ENCODE results near the gene ISLR2.
A peak's percentile ranks its signal among the peaks of the same experiment; 100 is the strongest.

ISLR2 gene

DNA sequence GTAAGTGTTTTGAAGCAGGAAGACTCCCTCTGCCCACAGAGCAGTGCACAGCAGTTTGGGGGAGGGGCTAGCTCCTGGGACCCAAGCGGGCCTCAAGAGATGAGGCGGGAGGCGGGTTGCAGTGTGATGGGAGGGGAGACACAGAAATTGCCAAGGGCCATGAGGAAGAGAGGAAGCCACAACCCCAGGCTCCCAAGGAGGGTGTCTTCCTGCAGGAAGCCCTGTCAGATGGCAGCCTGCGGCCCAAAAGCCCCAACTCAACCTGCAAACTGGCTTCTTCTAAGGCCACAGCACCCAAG lies 7.3 kb upstream of the ISLR2 start:
- Mint-ChIP-seq H3K27ac (no peak overlapping the region), H3K9me3 (no peaks in the 10 kb centered on the region), H3K4me3 (no peak overlapping the region), H3K4me1 (peaks cover 3% of the 10 kb centered on the region), H3K27me3 (peaks cover 27% of the 10 kb centered on the region), H3K36me3 (ENCODE audit: low read depth) (no peaks in the 10 kb centered on the region)
- ATAC-seq: no peak
- no peak for DNase-seq

DNA sequence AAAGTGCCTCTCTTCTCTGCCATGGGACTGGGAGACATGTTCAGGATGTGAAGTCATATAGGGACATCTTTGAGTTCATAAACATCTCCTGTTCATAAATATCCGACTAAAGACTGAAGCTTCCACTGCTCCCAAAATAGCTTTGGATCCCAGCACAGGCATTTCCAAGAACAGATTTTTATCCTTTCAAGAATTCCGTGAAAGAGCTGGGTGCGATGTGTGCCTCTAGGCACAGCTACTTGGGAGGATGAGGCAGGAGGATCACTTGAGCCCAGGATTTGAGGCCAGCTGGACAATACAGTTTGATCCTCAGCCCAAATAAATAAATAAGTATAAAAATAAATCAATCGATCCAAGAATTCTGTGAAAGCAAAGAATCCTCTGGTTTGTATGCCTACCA lies 6.7 kb upstream of the ISLR2 start:
- H3K27me3 Mint-ChIP-seq: peaks cover 32% of the 10 kb centered on the region
- no peaks in the 10 kb centered on the region for H3K9me3 Mint-ChIP-seq
- ATAC-seq (no peak), DNase-seq (no peak)
- H3K4me3 Mint-ChIP-seq: no peak overlapping the region
- H3K4me1 Mint-ChIP-seq: peaks cover 3% of the 10 kb centered on the region
- H3K36me3 Mint-ChIP-seq (ENCODE audit: low read depth): no peaks in the 10 kb centered on the region
- no peak overlapping the region for H3K27ac Mint-ChIP-seq

DNA sequence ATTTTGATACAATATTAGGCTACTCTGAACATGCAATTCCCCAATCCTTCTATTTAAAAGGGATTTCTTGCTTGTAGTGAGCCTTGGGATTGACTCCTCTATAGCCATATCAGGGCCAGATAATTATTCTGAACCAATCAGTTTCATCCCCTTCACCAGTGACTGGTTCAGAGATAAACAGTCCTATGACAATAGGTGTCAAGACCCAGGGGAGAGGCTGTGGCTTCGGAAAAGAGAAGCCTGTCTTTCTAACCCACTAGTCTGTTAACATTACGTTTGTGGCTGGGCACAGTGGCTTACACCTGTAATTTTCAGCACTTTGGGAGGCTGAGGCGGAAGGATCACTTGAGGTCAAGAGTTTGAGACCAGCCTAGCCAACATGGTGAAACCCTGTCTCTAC lies 6.2 kb upstream of the ISLR2 start:
- no peak for DNase-seq
- ATAC-seq: no peak
- no peak overlapping the region for H3K27ac Mint-ChIP-seq
- peaks cover 7% of the 10 kb centered on the region for H3K4me1 Mint-ChIP-seq
- H3K36me3 Mint-ChIP-seq (ENCODE audit: low read depth): no peaks in the 10 kb centered on the region
- H3K4me3 Mint-ChIP-seq: no peak overlapping the region
- peaks cover 37% of the 10 kb centered on the region for H3K27me3 Mint-ChIP-seq
- H3K9me3 Mint-ChIP-seq: no peaks in the 10 kb centered on the region

DNA sequence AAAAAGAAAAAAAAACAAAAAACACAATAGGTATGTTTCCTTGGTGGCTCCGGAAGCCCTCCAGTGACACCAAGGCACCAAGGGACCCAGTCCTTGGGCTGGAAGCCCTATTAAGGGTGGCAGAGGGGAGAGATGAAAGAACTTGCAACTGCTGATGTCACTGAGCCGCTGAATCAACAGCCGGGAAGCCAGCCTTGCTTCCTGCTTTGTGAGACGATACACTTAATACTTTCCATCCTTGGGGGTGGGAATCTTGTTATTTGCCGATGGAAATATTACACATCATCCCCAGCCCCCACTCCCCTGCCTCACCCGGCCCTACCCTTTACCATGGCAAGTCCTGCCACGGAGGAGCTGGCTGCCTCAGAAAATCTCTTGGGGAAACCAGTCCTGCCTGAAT lies 5.6 kb upstream of the ISLR2 start:
- H3K27me3 Mint-ChIP-seq: peaks cover 41% of the 10 kb centered on the region

DNA sequence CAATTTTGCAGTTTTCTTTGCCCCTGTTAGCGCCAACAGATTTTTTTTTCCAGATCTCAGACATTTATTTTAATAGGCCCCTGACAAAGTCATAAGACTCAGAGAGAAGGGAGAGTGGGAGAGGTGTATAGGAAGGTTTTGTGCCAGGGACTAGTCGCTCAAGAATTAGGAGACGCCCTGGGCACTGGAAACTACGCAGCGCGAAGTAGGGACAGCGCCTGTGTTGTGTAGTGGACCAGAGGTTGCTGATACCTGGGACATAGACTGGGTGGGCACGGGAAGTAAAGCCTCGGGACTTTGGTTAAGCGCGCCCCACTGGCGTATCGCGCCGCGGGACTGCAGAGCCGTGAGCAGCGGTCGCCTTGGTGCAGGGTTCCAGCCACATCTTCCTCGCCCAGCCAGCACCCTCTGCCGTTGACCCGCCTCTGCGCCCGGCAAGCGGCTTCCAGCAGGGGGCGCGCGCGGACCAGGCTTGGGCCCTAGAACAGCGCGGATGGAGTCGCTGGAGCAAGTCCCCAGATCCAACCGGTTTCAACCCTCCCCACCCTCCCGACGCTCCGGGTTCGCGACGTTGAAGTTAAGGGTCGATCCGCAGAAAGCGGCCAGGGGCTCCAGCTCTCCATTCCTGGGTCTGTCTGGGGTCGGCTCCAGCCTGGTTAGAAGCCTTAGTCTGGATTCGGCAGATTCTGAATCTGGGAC lies 3.0 kb upstream of the ISLR2 start:
- Mint-ChIP-seq H3K27me3 (peaks cover 57% of the 10 kb centered on the region), H3K36me3 (ENCODE audit: low read depth) (no peaks in the 10 kb centered on the region), H3K9me3 (no peaks in the 10 kb centered on the region), H3K27ac (no peak overlapping the region), H3K4me1 (peaks cover 20% of the 10 kb centered on the region), H3K4me3 (no peak overlapping the region)
- ATAC-seq: peak; percentile 92
- peak; percentile 94 for DNase-seq

More for the DNA sequence above, 5.6 kb upstream of the ISLR2 start:
- H3K27ac Mint-ChIP-seq: no peak overlapping the region
- H3K36me3 Mint-ChIP-seq (ENCODE audit: low read depth): no peaks in the 10 kb centered on the region
- no peak for DNase-seq
- peaks cover 11% of the 10 kb centered on the region for H3K4me1 Mint-ChIP-seq
- no peak overlapping the region for H3K4me3 Mint-ChIP-seq
- ATAC-seq: no peak
- H3K9me3 Mint-ChIP-seq: no peaks in the 10 kb centered on the region

DNA sequence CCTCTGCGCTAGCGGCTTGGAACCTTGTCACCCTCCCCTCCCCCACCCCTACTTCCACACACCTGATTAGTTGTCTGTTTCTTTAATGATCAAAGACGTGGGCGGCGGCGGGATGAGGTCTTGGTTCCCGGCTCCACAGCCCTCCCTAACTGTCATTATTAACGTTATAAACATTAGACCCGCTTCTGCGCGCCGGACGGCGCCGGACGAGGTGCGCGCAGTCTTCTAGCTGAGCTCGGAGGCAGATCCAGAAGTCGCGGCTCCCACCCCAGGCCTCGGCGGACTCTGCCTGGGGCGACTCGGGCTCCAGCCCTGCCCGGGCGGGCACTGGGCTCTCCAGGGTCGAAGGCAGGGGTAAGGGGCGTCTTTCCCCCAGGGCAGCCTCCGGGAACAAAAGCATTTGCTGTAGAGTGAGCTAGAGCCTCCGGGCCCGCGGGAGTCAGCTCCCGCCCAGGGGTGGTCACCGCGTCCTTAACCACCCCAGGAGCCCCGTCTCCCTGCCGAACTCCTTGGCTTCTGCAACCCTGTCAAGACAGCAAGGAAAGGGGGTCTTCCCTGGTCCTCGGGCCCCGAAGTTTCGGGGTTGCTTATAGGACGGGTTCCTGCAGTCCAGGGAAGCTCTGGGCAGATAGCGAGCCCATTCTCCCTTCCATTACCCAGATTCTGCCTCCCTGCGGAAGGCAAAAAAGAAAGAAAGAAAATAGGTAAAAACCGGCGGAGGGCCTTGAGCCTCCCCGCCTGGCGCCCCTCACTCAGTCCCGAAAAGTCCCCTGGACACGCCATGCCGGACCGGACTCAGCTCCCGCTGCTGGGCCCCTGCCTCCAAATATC lies 2.2 kb upstream of the ISLR2 start:
- H3K36me3 Mint-ChIP-seq (ENCODE audit: low read depth): no peaks in the 10 kb centered on the region
- H3K4me1 Mint-ChIP-seq: peaks cover 19% of the 10 kb centered on the region
- H3K27me3 Mint-ChIP-seq: peaks cover 64% of the 10 kb centered on the region
- peak; percentile 12 for DNase-seq
- no peak for ATAC-seq
- H3K4me3 Mint-ChIP-seq: no peak overlapping the region
- H3K9me3 Mint-ChIP-seq: no peaks in the 10 kb centered on the region
- H3K27ac Mint-ChIP-seq: no peak overlapping the region

DNA sequence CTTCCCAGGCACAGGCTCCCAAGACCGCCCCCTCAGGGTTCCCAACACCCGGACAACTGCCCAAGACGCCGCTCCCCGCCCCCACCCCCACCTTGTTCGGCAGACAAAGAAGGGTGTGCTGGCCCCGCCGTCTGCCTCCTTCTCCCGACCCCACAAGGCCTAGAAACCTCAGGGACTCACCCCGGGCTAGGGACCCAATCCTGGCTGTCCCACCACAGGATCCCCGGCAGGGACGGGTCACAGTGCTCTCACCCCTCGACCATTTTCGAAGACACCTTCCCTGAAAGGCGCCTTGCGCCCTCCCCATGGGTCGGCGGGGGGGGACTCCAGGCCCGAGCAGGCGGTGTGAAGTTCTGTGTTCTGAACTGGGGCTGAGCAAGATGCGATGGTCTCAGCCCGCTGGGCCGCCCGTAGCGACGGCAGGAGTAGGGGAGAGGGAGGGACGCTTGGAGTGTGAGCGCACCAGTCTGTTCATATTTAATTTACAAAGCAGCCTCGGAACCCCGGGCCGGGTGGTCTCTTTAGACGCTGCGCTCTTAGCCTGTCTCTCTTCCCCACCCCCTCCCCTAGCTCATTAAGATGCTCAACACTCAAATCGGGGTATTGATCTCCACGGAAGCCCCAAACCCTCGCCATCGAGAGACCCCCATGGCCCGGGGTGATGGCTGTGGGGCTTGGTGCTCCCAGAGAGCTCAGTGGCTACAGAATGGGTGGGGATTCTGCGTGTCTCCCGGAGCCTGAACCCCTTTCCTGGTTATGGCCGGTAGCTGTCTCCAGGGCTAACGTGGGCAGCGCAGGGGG lies 1.4 kb upstream of the ISLR2 start:
- no peak overlapping the region for H3K4me3 Mint-ChIP-seq
- no peak for DNase-seq
- H3K36me3 Mint-ChIP-seq (ENCODE audit: low read depth): no peaks in the 10 kb centered on the region
- ATAC-seq: no peak
- peaks cover 19% of the 10 kb centered on the region for H3K4me1 Mint-ChIP-seq
- H3K27ac Mint-ChIP-seq: no peak overlapping the region
- H3K27me3 Mint-ChIP-seq: peaks cover 72% of the 10 kb centered on the region
- H3K9me3 Mint-ChIP-seq: no peaks in the 10 kb centered on the region

DNA sequence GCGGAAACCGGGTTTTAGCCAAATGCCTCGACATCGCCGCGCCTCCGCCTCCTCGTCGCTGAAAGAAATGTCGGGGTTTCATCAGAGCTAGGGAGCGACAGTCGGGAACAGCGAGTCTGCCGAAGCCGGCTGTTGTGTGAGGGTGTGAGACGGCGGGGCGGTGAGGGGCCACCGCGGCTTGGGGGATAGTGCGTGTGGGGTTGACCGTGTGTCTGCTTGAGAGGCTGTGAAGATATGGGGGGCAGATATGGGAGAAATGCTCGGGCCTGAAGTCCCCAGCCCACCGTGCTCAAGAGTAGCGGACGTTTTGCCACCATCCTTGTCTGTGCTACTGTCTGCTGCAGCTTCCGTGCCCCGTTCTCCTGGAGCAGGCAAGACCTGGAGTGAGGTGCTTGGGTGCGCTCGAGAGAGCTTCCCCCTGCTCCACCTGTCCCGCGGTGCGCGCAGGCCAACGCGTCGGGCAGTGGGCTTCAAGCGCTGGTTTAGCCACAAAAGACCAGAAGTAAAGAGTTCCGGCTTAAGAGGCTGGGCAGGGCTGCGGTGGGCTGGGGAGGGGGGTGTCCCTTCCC lies 716 bp upstream of the ISLR2 start:
- ATAC-seq (no peak), DNase-seq (peak; percentile 10)
- Mint-ChIP-seq H3K36me3 (ENCODE audit: low read depth) (no peaks in the 10 kb centered on the region), H3K9me3 (no peaks in the 10 kb centered on the region), H3K27me3 (peaks cover 77% of the 10 kb centered on the region), H3K4me3 (no peak overlapping the region), H3K27ac (no peak overlapping the region), H3K4me1 (peaks cover 24% of the 10 kb centered on the region)

DNA sequence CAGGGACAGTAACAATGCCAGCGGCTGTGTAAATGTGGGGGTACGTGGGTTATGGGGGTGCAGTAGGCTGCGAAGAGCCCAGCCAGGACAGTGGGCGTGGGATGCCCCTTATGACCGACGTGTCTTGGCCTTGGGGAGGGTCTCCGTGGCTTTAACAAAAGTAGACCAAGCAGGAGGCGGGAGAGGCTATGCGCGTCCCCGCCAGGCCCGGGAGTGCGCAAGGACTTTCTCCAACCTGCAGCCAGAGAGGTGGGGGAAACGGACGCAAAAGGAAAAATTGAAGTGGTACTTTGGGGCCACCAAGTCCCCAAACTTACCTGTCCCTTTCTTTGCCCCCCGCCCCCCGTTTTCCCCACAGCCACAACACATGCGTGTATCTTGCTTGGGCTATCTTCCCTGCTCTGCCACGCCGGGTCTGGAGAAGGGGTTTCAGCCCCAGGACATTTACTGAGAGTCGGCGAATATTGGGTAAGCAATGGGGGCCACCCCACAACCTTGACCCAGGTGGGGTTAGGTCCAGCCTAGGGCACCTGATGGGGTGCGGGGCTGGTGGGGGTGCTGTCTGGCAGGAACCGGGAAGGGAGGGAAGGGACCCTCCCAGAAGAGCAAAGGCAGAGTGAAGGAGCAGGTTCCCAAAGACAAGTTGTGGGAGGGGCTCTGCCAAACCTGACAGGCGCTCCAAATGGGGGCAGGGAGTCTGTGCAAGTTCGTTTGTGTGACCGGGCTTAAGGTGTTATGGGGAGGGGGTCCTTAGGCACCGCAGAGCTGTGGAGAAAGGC lies 652 bp downstream of the ISLR2 start:
- Mint-ChIP-seq H3K4me1 (peaks cover 31% of the 10 kb centered on the region), H3K27ac (peak overlapping the region; percentile 35), H3K9me3 (no peaks in the 10 kb centered on the region), H3K4me3 (no peak overlapping the region), H3K36me3 (ENCODE audit: low read depth) (no peaks in the 10 kb centered on the region), H3K27me3 (peaks cover 88% of the 10 kb centered on the region)
- ATAC-seq: no peak
- no peak for DNase-seq

DNA sequence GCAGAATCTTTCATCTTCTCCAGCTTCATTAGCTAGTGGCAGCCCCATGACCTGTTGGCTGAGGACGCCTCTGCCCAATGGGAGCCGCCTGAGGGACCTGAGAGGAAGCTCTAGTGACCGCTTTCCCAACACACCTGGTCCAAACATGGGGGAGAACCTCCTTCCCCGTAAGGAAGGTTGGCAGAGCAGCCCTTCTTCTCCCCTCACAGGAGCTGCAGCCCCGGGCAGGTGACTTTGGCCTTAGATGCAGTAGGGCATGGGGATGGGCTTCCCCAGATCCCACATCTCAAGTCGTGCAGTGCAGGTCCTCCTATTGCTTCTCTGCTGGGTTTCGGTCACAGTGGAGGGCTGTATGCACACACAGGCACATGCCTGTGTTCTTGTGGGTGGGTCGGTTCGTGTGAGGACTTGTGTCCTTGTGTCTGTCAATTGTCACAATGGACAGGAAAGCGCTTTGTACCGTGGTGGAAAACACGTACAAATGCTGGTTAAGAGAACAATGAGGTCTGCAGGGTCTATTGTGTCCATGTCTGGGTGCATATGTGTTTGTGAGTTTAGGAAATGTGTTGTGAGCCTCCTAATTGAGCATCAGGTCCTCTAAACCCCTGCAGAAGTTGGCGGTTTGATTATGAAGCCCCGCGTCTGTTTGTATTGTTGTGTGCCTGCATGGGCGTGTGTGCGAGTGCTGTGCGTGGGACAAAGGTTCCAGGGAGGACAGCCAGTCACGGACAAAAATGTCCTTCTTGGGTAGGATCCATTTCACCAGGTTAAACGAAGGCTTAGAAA lies 1.4 kb downstream of the ISLR2 start:
- peak overlapping the region; percentile 25 for H3K27ac Mint-ChIP-seq

DNA sequence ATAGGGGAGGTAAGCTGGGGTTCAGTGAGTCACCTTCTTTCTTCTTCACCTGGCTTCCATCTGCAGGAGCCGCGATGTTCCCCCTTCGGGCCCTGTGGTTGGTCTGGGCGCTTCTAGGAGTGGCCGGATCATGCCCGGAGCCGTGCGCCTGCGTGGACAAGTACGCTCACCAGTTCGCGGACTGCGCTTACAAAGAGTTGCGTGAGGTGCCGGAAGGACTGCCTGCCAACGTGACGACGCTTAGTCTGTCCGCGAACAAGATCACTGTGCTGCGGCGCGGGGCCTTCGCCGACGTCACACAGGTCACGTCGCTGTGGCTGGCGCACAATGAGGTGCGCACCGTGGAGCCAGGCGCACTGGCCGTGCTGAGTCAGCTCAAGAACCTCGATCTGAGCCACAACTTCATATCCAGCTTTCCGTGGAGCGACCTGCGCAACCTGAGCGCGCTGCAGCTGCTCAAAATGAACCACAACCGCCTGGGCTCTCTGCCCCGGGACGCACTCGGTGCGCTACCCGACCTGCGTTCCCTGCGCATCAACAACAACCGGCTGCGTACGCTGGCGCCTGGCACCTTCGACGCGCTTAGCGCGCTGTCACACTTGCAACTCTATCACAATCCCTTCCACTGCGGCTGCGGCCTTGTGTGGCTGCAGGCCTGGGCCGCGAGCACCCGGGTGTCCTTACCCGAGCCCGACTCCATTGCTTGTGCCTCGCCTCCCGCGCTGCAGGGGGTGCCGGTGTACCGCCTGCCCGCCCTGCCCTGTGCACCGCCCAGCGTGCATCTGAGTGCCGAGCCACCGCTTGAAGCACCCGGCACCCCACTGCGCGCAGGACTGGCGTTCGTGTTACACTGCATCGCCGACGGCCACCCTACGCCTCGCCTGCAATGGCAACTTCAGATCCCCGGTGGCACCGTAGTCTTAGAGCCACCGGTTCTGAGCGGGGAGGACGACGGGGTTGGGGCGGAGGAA lies 2.6 kb downstream of the ISLR2 start:
- Mint-ChIP-seq H3K27me3 (peaks cover 91% of the 10 kb centered on the region), H3K36me3 (ENCODE audit: low read depth) (no peaks in the 10 kb centered on the region), H3K27ac (peak overlapping the region; percentile 18), H3K4me1 (peaks cover 39% of the 10 kb centered on the region), H3K4me3 (peak overlapping the region; percentile 26), H3K9me3 (no peaks in the 10 kb centered on the region)
- ATAC-seq (no peak), DNase-seq (peak; percentile 28)

More for the DNA sequence above, 1.4 kb downstream of the ISLR2 start:
- H3K4me3 Mint-ChIP-seq: no peak overlapping the region
- H3K36me3 Mint-ChIP-seq (ENCODE audit: low read depth): no peaks in the 10 kb centered on the region
- ATAC-seq (no peak), DNase-seq (no peak)
- H3K27me3 Mint-ChIP-seq: peaks cover 92% of the 10 kb centered on the region
- no peaks in the 10 kb centered on the region for H3K9me3 Mint-ChIP-seq
- H3K4me1 Mint-ChIP-seq: peaks cover 34% of the 10 kb centered on the region

DNA sequence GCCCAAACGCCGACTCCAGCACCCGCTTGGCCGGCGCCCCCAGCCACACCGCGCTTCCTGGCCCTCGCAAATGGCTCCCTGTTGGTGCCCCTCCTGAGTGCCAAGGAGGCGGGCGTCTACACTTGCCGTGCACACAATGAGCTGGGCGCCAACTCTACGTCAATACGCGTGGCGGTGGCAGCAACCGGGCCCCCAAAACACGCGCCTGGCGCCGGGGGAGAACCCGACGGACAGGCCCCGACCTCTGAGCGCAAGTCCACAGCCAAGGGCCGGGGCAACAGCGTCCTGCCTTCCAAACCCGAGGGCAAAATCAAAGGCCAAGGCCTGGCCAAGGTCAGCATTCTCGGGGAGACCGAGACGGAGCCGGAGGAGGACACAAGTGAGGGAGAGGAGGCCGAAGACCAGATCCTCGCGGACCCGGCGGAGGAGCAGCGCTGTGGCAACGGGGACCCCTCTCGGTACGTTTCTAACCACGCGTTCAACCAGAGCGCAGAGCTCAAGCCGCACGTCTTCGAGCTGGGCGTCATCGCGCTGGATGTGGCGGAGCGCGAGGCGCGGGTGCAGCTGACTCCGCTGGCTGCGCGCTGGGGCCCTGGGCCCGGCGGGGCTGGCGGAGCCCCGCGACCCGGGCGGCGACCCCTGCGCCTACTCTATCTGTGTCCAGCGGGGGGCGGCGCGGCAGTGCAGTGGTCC lies 3.5 kb downstream of the ISLR2 start:
- Mint-ChIP-seq H3K27me3 (peaks cover 92% of the 10 kb centered on the region), H3K36me3 (ENCODE audit: low read depth) (no peaks in the 10 kb centered on the region), H3K27ac (no peak overlapping the region), H3K9me3 (no peaks in the 10 kb centered on the region), H3K4me3 (no peak overlapping the region), H3K4me1 (peaks cover 38% of the 10 kb centered on the region)
- DNase-seq: peak; percentile 6
- ATAC-seq: no peak

Data from activated naive CD8-positive, alpha-beta T cell treated with anti-CD3 and anti-CD28 coated beads, Interleukin-2, amount 50 U/mL, for 24 hours (primary cell).